NT2/D1 (cell line): ENCODE measurements around the gene SARS1.

ENCODE experiments used
- DNase-seq: peaks from one replicate; pipeline ENCODE4 v3.0.0-alpha.2; 2011; ENCODE audit warnings: low read depth, low spot score
- H3K27me3 ChIP-seq: 2 replicates; pipeline ENCODE4 v1.6.0; 2011; ENCODE audit warnings: mild to moderate bottlenecking; ENCODE audit not compliant: insufficient read length, insufficient read depth
- H3K36me3 ChIP-seq: 2 replicates; pipeline ENCODE4 v1.6.1; 2011; ENCODE audit warnings: mild to moderate bottlenecking, low read length, mixed read lengths; ENCODE audit not compliant: insufficient read depth, insufficient read length
- H3K4me1 ChIP-seq: 2 replicates; pipeline ENCODE4 v1.5.1; 2011; ENCODE audit not compliant: insufficient read depth, insufficient read length
- H3K4me3 ChIP-seq: 2 replicates; pipeline ENCODE4 v1.5.1; 2011; ENCODE audit warnings: low read depth; ENCODE audit not compliant: insufficient read length
- H3K9ac ChIP-seq: 2 replicates; pipeline ENCODE4 v1.6.0; 2011; ENCODE audit warnings: low read depth; ENCODE audit not compliant: insufficient read length
- H3K9me3 ChIP-seq: 2 replicates; pipeline ENCODE4 v1.5.1; 2011; ENCODE audit warnings: mild to moderate bottlenecking, low read length; ENCODE audit not compliant: insufficient read depth
- SUZ12 ChIP-seq: IDR thresholded peaks from 2 replicates; pipeline ENCODE4 v1.6.1; 2011; ENCODE audit not compliant: insufficient read length, insufficient read depth; ENCODE audit errors: extremely low read depth
- YY1 ChIP-seq: IDR thresholded peaks from 2 replicates; pipeline ENCODE4 v1.6.1; 2011; ENCODE audit not compliant: insufficient read length, insufficient read depth
- ZNF274 ChIP-seq: IDR thresholded peaks from 2 replicates; pipeline ENCODE4 v1.6.1; 2011; ENCODE audit warnings: mild to moderate bottlenecking, low read depth, low read length

SARS1 gene

GRCh38 chr1:109240158-109241152 is 26.7 kb downstream of the SARS1 start:
- no peak overlapping the region for H3K9ac ChIP-seq
- no peak overlapping the region for H3K4me3 ChIP-seq
- DNase-seq: no peak

GRCh38 chr1:109241344-109241743 is 27.6 kb downstream of the SARS1 start:
- Histone ChIP-seq H3K4me3 (no peak overlapping the region), H3K36me3 (peaks cover 39% of the 10 kb centered on the region), H3K9ac (no peak overlapping the region), H3K4me1 (peaks cover 26% of the 10 kb centered on the region), H3K27me3 (no peaks in the 10 kb centered on the region), H3K9me3 (no peaks in the 10 kb centered on the region)
- TF ChIP-seq YY1 (no peak), ZNF274 (no peak)
- no peak for DNase-seq

More at GRCh38 chr1:109240158-109241152, 26.7 kb downstream of the SARS1 start:
- peaks cover 47% of the 10 kb centered on the region for H3K36me3 ChIP-seq
- H3K4me1 ChIP-seq: peaks cover 26% of the 10 kb centered on the region
- no peaks in the 10 kb centered on the region for H3K9me3 ChIP-seq
- H3K27me3 ChIP-seq: no peaks in the 10 kb centered on the region
- TF ChIP-seq YY1 (no peak), ZNF274 (no peak), SUZ12 (no peak)

- TF ChIP-seq YY1 (no peak), ZNF274 (no peak), SUZ12 (no peak)
- Histone ChIP-seq H3K36me3 (peaks cover 33% of the 10 kb centered on the region), H3K4me3 (no peak overlapping the region), H3K9ac (no peak overlapping the region), H3K27me3 (peaks cover under 1% of the 10 kb centered on the region), H3K9me3 (no peaks in the 10 kb centered on the region), H3K4me1 (peaks cover 26% of the 10 kb centered on the region)
- no peak for DNase-seq
These were observed 28.2 kb downstream of the SARS1 start for GRCh38 chr1:109241841-109242345.

- no peak for DNase-seq
- peaks cover 26% of the 10 kb centered on the region for H3K4me1 ChIP-seq
These were observed 28.7 kb downstream of the SARS1 start for GRCh38 chr1:109242387-109242786.

GRCh38 chr1:109243221-109243620 is 29.5 kb downstream of the SARS1 start:
- H3K9ac ChIP-seq: peak overlapping the region; percentile 29
- H3K4me3 ChIP-seq: no peak overlapping the region
- peaks cover 24% of the 10 kb centered on the region for H3K4me1 ChIP-seq
- H3K9me3 ChIP-seq: no peaks in the 10 kb centered on the region
- H3K27me3 ChIP-seq: peaks cover 13% of the 10 kb centered on the region
- no peak for DNase-seq
- no peak for TF ChIP-seq SUZ12
- no peak for TF ChIP-seq YY1
- no peak for TF ChIP-seq ZNF274
- peaks cover 20% of the 10 kb centered on the region for H3K36me3 ChIP-seq

More at GRCh38 chr1:109242387-109242786, 28.7 kb downstream of the SARS1 start:
- Histone ChIP-seq H3K4me3 (no peak overlapping the region), H3K9ac (no peak overlapping the region), H3K9me3 (no peaks in the 10 kb centered on the region), H3K36me3 (peaks cover 28% of the 10 kb centered on the region), H3K27me3 (peaks cover 5% of the 10 kb centered on the region)
- TF ChIP-seq SUZ12 (no peak), ZNF274 (no peak), YY1 (no peak)

- Histone ChIP-seq H3K36me3 (peaks cover 12% of the 10 kb centered on the region), H3K9ac (no peak overlapping the region), H3K4me1 (peaks cover 29% of the 10 kb centered on the region), H3K4me3 (no peak overlapping the region), H3K9me3 (no peaks in the 10 kb centered on the region), H3K27me3 (peaks cover 18% of the 10 kb centered on the region)
- TF ChIP-seq ZNF274 (no peak), SUZ12 (no peak), YY1 (no peak)
- no peak for DNase-seq
These were observed 30.3 kb downstream of the SARS1 start for GRCh38 chr1:109243860-109244552.

- TF ChIP-seq ZNF274: no peak
- no peak for TF ChIP-seq SUZ12
- TF ChIP-seq YY1: no peak
- no peak for DNase-seq
- no peak overlapping the region for H3K9ac ChIP-seq
- peaks cover 26% of the 10 kb centered on the region for H3K4me1 ChIP-seq
- peaks cover 7% of the 10 kb centered on the region for H3K36me3 ChIP-seq
- peaks cover 26% of the 10 kb centered on the region for H3K27me3 ChIP-seq
- H3K9me3 ChIP-seq: no peaks in the 10 kb centered on the region
- H3K4me3 ChIP-seq: no peak overlapping the region
These were observed 32.4 kb downstream of the SARS1 start for GRCh38 chr1:109246141-109246551.
